Thoracic aorta (tissue), 2 donors: ENCODE results near the gene MOAP1. TPM values are rescaled to one million over a fixed set of nuclear protein-coding genes. Genes with fewer than 3 reads are reported as not detected.
"Not testable (repeated sequence)": the region's sequence is repeated elsewhere in the genome, so short reads cannot be mapped to it uniquely, and the experiment has no call there.

Experiments used
- ATAC-seq: fragments of 150-250 bp; one replicate; pipeline ENCODE4 v1.8.0; 2017; ENCODE audit warnings: low read depth; ENCODE audit not compliant: insufficient number of reproducible peaks, low FRiP score
- DNase-seq: peaks from one replicate; pipeline ENCODE4 v3.0.0-alpha.2; 2020; ENCODE audit warnings: low spot score
- H3K27ac ChIP-seq, 2 donors: fragments of 200-600 bp; sonication (generic); 1 replicate in 1 of 2; 2 replicates in 1 of 2; pipeline ENCODE4 v1.5.1; 2016; ENCODE audit warnings: mild to moderate bottlenecking in 2 of 2, moderate library complexity in 2 of 2
- H3K27me3 ChIP-seq: fragments of 200-600 bp; sonication (generic); replicated peaks from 2 replicates; pipeline ENCODE4 v1.6.0; 2016; ENCODE audit warnings: mild to moderate bottlenecking; ENCODE audit not compliant: insufficient read depth
- H3K36me3 ChIP-seq: fragments of 200-600 bp; sonication (generic); one replicate; pipeline ENCODE4 v1.5.1; 2016
- H3K4me1 ChIP-seq, 2 donors: fragments of 200-600 bp; sonication (generic); 1 replicate in 1 of 2; 2 replicates in 1 of 2; pipeline versions ENCODE4 v1.5.1 to v1.6.0; 2016; ENCODE audit warnings: low read depth in 2 of 2, mild to moderate bottlenecking in 1 of 2; ENCODE audit not compliant: control insufficient read depth in 1 of 2
- H3K4me3 ChIP-seq: fragments of 200-600 bp; sonication (generic); 2 replicates; pipeline ENCODE4 v1.5.1; 2016; ENCODE audit warnings: mild to moderate bottlenecking
- H3K9me3 ChIP-seq: fragments of 200-600 bp; sonication (generic); 2 replicates; pipeline ENCODE4 v1.5.1; 2016
- total RNA-seq, 2 donors: library from RNA; depleted of rRNA; stranded (reverse); fragments of >200 nt; gene quantifications; one replicate each; pipeline versions ENCODE4 v1.1.0 to v1.2.3, GENCODE V29; 2016
- TF ChIP-seq, protein P1 (sequence below): fragments of 200-600 bp; sonication (generic); IDR thresholded peaks from one replicate; pipeline ENCODE4 v1.5.1; 2019; ENCODE audit warnings: antibody characterized with exemption

The MOAP1 gene, protein sequence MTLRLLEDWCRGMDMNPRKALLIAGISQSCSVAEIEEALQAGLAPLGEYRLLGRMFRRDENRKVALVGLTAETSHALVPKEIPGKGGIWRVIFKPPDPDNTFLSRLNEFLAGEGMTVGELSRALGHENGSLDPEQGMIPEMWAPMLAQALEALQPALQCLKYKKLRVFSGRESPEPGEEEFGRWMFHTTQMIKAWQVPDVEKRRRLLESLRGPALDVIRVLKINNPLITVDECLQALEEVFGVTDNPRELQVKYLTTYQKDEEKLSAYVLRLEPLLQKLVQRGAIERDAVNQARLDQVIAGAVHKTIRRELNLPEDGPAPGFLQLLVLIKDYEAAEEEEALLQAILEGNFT
- total RNA-seq, result 10 to 100 TPM; 26.0 to 28.6 TPM

DNA sequence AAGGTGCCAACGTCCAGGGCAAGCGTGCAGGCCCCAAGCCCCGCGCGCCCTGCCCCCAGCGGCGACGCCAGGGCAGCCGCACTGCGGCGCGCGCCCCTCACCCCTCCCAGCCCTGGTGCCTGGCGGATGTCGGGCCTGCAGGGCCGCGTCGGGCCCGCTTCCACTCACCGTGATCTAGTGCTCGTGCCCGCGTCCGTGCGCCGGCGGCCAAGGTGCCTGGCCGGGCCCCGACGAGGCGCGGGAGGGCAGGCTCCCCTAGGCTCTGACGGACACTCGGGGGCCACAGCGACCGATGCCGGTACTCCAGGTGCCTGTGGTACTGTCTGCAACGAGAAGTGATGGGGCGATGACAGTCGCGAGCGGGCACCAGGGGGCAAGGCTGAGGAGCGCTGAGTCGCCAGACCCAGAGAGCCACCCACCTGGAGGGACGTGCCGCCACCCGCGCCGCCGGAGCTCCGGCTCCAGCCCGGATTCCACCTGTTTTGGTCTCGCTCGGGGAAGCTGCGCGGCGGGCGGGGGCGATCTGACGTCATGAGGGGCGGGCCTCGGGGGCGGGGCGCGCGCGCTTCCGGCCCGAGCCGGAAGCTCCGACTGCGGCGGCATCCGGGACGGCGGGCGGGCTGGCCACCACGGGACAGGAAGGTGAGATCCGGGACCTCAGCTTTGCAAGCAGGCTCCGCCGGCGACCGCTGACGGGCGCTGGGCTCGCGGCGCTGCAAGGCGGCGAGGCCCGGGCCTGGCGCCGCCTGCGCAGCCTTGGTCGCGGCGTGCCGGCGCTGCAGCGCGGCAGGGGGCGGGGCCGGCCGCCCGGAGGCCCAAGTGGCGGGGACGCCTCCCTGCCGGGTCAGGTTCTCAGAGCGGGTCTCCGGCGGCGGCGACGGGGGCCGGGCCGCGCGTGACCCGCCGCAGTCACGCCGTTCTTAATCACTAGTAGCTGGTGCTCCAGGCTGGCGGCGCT, at the start of gene MOAP1, which contains the start of gene LYSET:
Gene MOAP1 (minus strand): TSS at position 507 of the 958 bp plus-strand sequence. CDS start 655 bp downstream, outside the sequence.
Gene LYSET (plus strand): TSS at position 927 of the 958 bp plus-strand sequence. CDS start 89 bp downstream, outside the sequence.
- Histone ChIP-seq H3K27ac (peak within 1 kb of the TSS; percentile 97 to 98), H3K36me3 (no peaks in the 10 kb centered on the region), H3K4me1 (peaks cover 9 to 24% of the 10 kb centered on the region in 2 donors), H3K4me3 (peak within 1 kb of the TSS; percentile 99), H3K27me3 (no peaks in the 10 kb centered on the region), H3K9me3 (no peaks in the 10 kb centered on the region)
- DNase-seq (peak; percentile 23), ATAC-seq (peak; percentile 99)
- TF ChIP-seq, protein P1, sequence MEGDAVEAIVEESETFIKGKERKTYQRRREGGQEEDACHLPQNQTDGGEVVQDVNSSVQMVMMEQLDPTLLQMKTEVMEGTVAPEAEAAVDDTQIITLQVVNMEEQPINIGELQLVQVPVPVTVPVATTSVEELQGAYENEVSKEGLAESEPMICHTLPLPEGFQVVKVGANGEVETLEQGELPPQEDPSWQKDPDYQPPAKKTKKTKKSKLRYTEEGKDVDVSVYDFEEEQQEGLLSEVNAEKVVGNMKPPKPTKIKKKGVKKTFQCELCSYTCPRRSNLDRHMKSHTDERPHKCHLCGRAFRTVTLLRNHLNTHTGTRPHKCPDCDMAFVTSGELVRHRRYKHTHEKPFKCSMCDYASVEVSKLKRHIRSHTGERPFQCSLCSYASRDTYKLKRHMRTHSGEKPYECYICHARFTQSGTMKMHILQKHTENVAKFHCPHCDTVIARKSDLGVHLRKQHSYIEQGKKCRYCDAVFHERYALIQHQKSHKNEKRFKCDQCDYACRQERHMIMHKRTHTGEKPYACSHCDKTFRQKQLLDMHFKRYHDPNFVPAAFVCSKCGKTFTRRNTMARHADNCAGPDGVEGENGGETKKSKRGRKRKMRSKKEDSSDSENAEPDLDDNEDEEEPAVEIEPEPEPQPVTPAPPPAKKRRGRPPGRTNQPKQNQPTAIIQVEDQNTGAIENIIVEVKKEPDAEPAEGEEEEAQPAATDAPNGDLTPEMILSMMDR, result peak; percentile 36

DNA sequence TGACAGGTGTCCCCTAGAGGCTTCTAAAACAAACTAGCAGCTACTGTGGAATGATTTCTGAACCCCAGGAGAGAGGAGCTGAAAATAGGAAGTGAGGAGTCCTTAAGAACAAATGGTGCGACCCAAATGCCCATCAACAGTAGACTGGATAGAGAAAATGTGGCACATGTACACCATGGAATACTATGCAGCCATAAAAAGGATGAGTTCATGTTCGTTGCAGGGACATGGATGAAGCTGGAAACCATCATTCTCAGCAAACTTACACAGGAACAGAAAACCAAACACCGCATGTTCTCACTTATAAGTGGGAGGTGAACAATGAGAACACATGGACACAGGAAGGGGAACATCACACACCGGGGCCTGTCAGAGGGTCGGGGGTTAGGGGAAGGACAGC, 48.4 kb upstream of the MOAP1 start:
- not testable (repeated sequence) for DNase-seq, H3K27me3 ChIP-seq, H3K27ac ChIP-seq, H3K36me3 ChIP-seq, H3K9me3 ChIP-seq, H3K4me3 ChIP-seq, ATAC-seq
- H3K4me1 ChIP-seq, result peaks cover 3 to 11% of the 10 kb centered on the region in 2 donors

DNA sequence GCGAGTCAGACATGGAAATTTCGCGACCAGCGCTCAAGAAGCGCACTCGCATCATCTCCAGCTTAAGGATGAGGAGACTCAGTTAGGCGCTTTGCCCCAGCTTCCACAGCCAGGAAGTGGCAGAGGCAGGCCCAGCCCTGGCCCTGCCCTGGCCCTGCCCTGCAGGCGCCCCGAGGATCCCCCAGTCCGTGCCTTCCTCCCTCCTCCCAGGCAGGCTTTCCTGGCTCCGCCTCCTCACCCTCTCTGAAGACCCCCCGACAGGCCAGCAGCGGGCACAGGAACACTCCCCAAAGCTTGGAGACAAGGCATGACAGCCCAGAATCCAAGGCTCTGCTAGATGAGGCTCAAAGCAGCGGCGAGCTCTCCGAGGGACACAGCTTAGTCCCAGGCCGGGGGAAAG, 47.5 kb upstream of the MOAP1 start:
- no peaks in the 10 kb centered on the region for H3K9me3 ChIP-seq
- peaks cover 3 to 11% of the 10 kb centered on the region in 2 donors for H3K4me1 ChIP-seq
- TF ChIP-seq, protein P1, result no peak
- ATAC-seq, result no peak
- H3K27ac ChIP-seq, result no peak overlapping the region
- H3K4me3 ChIP-seq, result peak overlapping the region; percentile 71
- DNase-seq, result no peak
- H3K36me3 ChIP-seq, result peaks cover 16% of the 10 kb centered on the region
- H3K27me3 ChIP-seq, result no peaks in the 10 kb centered on the region

DNA sequence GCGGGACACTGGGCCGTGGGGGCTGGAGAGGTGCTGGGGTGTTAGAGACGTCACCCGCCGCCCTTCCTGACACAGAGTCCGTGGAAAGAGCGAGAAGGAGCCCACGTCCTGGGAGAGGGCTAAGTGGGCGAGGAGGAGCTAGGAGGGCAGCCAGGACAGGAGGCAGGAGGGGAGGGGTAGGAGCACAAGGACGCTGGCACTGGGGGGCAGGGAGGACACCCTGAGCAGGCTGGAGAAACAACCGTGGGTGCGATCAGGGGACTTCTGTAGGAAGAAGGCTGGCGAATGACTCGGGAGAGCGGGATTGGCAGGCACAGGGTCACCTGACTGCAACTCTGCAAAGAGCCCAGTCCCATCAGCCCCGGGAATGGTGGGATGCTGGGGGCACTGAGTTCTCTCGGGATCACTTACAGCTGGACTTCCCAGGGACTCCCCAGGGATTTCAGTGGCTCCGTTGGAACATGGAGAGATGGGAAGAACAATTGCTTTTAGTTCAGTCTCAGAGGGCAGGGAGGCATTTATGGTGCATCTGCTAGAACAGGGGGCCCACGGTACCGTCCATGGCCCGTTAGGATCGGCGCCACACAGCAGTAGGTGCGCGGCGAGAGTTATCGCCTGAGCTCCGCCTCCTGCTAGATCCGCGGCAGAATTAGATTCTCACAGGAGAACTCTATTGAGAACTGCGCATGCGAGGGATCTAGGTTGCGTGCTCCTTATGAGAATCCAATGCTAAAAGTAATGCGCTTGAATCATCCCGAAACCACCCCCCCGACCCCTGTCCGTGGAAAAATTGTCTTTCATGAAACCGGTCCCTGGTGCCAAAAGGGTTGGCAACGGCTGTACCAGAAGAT, 46.7 kb upstream of the MOAP1 start:
- H3K36me3 ChIP-seq, result peaks cover 18% of the 10 kb centered on the region
- H3K9me3 ChIP-seq, result no peaks in the 10 kb centered on the region
- H3K27me3 ChIP-seq, result no peaks in the 10 kb centered on the region
- no peak for DNase-seq
- peaks cover 3 to 11% of the 10 kb centered on the region in 2 donors for H3K4me1 ChIP-seq
- H3K27ac ChIP-seq, result no peak overlapping the region
- peak overlapping the region; percentile 71 for H3K4me3 ChIP-seq
- no peak for ATAC-seq
- TF ChIP-seq, protein P1, result no peak

DNA sequence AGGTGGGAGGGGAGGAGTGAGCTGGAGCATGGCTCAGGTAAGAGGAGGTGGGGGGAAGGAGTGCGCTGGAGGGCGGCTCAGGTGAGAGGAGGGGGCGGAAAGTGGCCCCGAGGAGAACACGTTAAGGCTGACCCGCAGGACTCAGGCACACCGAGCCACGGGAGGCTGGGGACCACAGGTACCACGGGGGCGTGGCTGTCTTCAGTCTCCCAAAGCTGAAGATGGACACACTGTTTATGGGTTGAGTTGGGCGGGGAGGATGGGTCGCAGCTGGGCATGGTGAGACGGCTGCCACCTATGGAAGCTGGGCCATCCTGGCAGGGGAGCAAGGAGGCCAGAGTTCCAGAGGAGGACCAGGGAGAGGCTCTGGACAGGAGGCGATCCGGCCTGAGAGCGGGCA, 45.8 kb upstream of the MOAP1 start:
- Histone ChIP-seq H3K27ac (no peak overlapping the region), H3K36me3 (peaks cover 21% of the 10 kb centered on the region), H3K9me3 (no peaks in the 10 kb centered on the region), H3K27me3 (no peaks in the 10 kb centered on the region), H3K4me1 (peaks cover 3 to 11% of the 10 kb centered on the region in 2 donors), H3K4me3 (no peak overlapping the region)
- DNase-seq, result no peak
- ATAC-seq, result no peak
- TF ChIP-seq, protein P1, result no peak
